HepG2 (cell line): Measurements from ENCODE around the gene SMIM22. TPM values are rescaled to one million over a fixed set of nuclear protein-coding genes. Genes with fewer than 3 reads are reported as not detected.

ENCODE experiments used
- ATAC-seq: fragments of 200-7000 bp; cut with Tn5 transposase; 3 replicates; pipeline ENCODE4 v1.9.1; 2020; ENCODE audit warnings: mild to moderate bottlenecking, moderate library complexity
- BruUV-seq: library from RNA; stranded (reverse); fragments of 400-500 nt; replicated peaks from 2 replicates; lab custom pipeline; 2021; lab: Mats Ljungman, UMichigan
- CTCF ChIA-PET: fragments of 300-600 bp; formaldehyde crosslinking; extraction: SDS; loops from one replicate; lab custom pipeline; 2021; ENCODE audit warnings: low total read pairs, inconsistent platforms, low intra/inter-chr PET ratio; lab: Yijun Ruan, JAX
- POLR2A ChIA-PET: fragments of 350-600 bp; sonication (Branson Sonifier 250); formaldehyde crosslinking; loops from one replicate; lab custom pipeline; 2020; ENCODE audit warnings: antibody characterized with exemption, inconsistent platforms; lab: Yijun Ruan, JAX
- DNase-seq: peaks from one replicate; pipeline ENCODE4 v3.0.0-alpha.2; 2015; ENCODE audit warnings: low spot score
- FAIRE-seq: peaks from 3 replicates; lab custom pipeline; 2011; peaks lifted over from hg19 to GRCh38; lab: Jason Lieb, UNC
- H2AFZ ChIP-seq: one replicate; pipeline ENCODE4 v1.6.1; 2011; ENCODE audit warnings: low read length, inconsistent platforms
- H3K27ac ChIP-seq: fragments of 300-600 bp; 3 replicates; pipeline ENCODE4 v1.8.0; 2011; ENCODE audit warnings: mixed run types, mild to moderate bottlenecking, mixed read lengths, low read length, inconsistent platforms; ENCODE audit not compliant: insufficient read depth; ENCODE audit errors: extremely low read length
- H3K27me3 ChIP-seq, 2 experiments: fragments of 200-600 bp in 1 of 2; 2 replicates in 1 of 2; 3 replicates in 1 of 2; pipeline versions ENCODE4 v1.6.0 to v1.8.0; 2011; ENCODE audit warnings: low read length in 2 of 2, mild to moderate bottlenecking in 2 of 2, moderate library complexity in 2 of 2, inconsistent platforms in 1 of 2; ENCODE audit not compliant: insufficient read depth in 2 of 2, control insufficient read depth in 1 of 2
- H3K36me3 ChIP-seq, 2 experiments: fragments of 200-600 bp in 1 of 2; replicated peaks in 1 of 2; 2 replicates in 1 of 2; 3 replicates in 1 of 2; pipeline versions ENCODE4 v1.5.1 to v1.8.0; 2011; ENCODE audit warnings: low read length in 2 of 2, inconsistent platforms in 1 of 2; ENCODE audit not compliant: insufficient read depth in 2 of 2, control insufficient read depth in 1 of 2
- H3K4me1 ChIP-seq: 2 replicates; pipeline ENCODE4 v1.5.1; 2012; ENCODE audit warnings: low read length, inconsistent platforms; ENCODE audit not compliant: insufficient read depth
- H3K4me2 ChIP-seq: 2 replicates; pipeline ENCODE4 v1.6.0; 2011; ENCODE audit warnings: low read depth, low read length, inconsistent platforms
- H3K4me3 ChIP-seq, 3 experiments: fragments of 200-600 bp in 1 of 3; sonication (generic), shearing (Covaris generic) in 1 of 3; replicated peaks in 1 of 3; 2 replicates each; pipeline ENCODE4 v1.5.1; 2011 to 2016; ENCODE audit warnings: low read length in 3 of 3, inconsistent platforms in 2 of 3, low read depth in 2 of 3, mild to moderate bottlenecking in 2 of 3, control low read depth in 1 of 3, mixed read lengths in 1 of 3; ENCODE audit not compliant: insufficient read depth in 1 of 3
- H3K79me2 ChIP-seq: one replicate; pipeline ENCODE4 v1.6.1; 2011; ENCODE audit warnings: low read length, inconsistent platforms; ENCODE audit not compliant: insufficient read depth
- H3K9ac ChIP-seq: 2 replicates; pipeline ENCODE4 v1.6.0; 2011; ENCODE audit warnings: mild to moderate bottlenecking, low read depth, low read length, inconsistent platforms; ENCODE audit not compliant: insufficient read depth
- H3K9me3 ChIP-seq: 2 replicates; pipeline ENCODE4 v1.5.1; 2012; ENCODE audit warnings: mild to moderate bottlenecking, low read length
- H4K20me1 ChIP-seq: 2 replicates; pipeline ENCODE4 v1.6.0; 2011; ENCODE audit warnings: inconsistent platforms, mild to moderate bottlenecking, low read length, moderate library complexity; ENCODE audit not compliant: insufficient read depth
- ATF7 ChIP-seq, 2 experiments: fragments of 450-650 bp in 1 of 2; sonication (generic) in 1 of 2; formaldehyde crosslinking in 1 of 2; IDR thresholded peaks; 2 replicates each; pipeline versions ENCODE4 v1.4.0 to v1.6.1; 2016 to 2020; ENCODE audit warnings: antibody characterized with exemption in 1 of 2, mild to moderate bottlenecking in 1 of 2, missing genetic modification reagents in 1 of 2
- CHD4 ChIP-seq: fragments of 200-600 bp; sonication (generic); IDR thresholded peaks from 2 replicates; pipeline ENCODE4 v1.7.0; 2017; ENCODE audit warnings: mild to moderate bottlenecking, low read length, borderline replicate concordance
- FOXA1 ChIP-seq, 2 experiments: fragments of 450-650 bp in 1 of 2; sonication (generic) in 1 of 2; formaldehyde crosslinking in 1 of 2; IDR thresholded peaks; 2 replicates each; pipeline versions ENCODE4 v1.4.0 to v1.6.1; 2016 to 2020; ENCODE audit warnings: missing genetic modification reagents in 1 of 2
- GMEB1 ChIP-seq: sonication (generic); formaldehyde crosslinking; IDR thresholded peaks from 2 replicates; pipeline ENCODE4 v1.5.1; 2020; ENCODE audit warnings: missing genetic modification reagents, mild to moderate bottlenecking, borderline replicate concordance
- IRF1 ChIP-seq: sonication (generic); formaldehyde crosslinking; IDR thresholded peaks from 2 replicates; pipeline ENCODE4 v1.4.0; 2020; ENCODE audit warnings: low read depth, mild to moderate bottlenecking, missing genetic modification reagents
- MED1 ChIP-seq: sonication (generic); formaldehyde crosslinking; IDR thresholded peaks from 2 replicates; pipeline ENCODE4 v1.4.0; 2020; ENCODE audit warnings: missing genetic modification reagents
- PAF1 ChIP-seq: IDR thresholded peaks from 2 replicates; pipeline ENCODE4 v1.6.1; 2016; ENCODE audit warnings: missing genetic modification reagents, missing compliant biosample characterization
- PRDM4 ChIP-seq: sonication (generic); formaldehyde crosslinking; IDR thresholded peaks from 2 replicates; pipeline ENCODE4 v1.9.0; 2021; ENCODE audit warnings: missing genetic modification reagents, borderline replicate concordance
- RNF2 ChIP-seq: fragments of 450-650 bp; conservative IDR thresholded peaks from 2 replicates; pipeline ENCODE4 v1.6.1; 2016; ENCODE audit warnings: low read depth
- SNAPC5 ChIP-seq: sonication (generic); formaldehyde crosslinking; IDR thresholded peaks from 2 replicates; pipeline ENCODE4 v1.8.1; 2023; ENCODE audit warnings: mild to moderate bottlenecking, missing genetic modification reagents, borderline replicate concordance
- TBX3 ChIP-seq: fragments of 450-650 bp; IDR thresholded peaks from 2 replicates; pipeline ENCODE4 v1.6.1; 2017; ENCODE audit warnings: antibody characterized with exemption, mild to moderate bottlenecking, inconsistent platforms, borderline replicate concordance
- THAP9 ChIP-seq: sonication (generic); formaldehyde crosslinking; IDR thresholded peaks from 2 replicates; pipeline ENCODE4; 2020; ENCODE audit warnings: missing genetic modification reagents, mild to moderate bottlenecking, borderline replicate concordance
- ZNF180 ChIP-seq: sonication (generic); formaldehyde crosslinking; IDR thresholded peaks from 2 replicates; pipeline ENCODE4 v1.4.0; 2020; ENCODE audit warnings: low read depth, missing genetic modification reagents, borderline replicate concordance
- ZNF543 ChIP-seq: sonication (generic); formaldehyde crosslinking; IDR thresholded peaks from 2 replicates; pipeline ENCODE4 v1.4.0; 2020; ENCODE audit warnings: mild to moderate bottlenecking, missing genetic modification reagents
- ZNF563 ChIP-seq: sonication (generic); formaldehyde crosslinking; IDR thresholded peaks from 2 replicates; pipeline ENCODE4 v1.8.0; 2022; ENCODE audit warnings: mild to moderate bottlenecking, moderate library complexity, missing genetic modification reagents
- ZNF776 ChIP-seq: sonication (generic); formaldehyde crosslinking; IDR thresholded peaks from 2 replicates; pipeline ENCODE4 v1.4.0; 2020; ENCODE audit warnings: mild to moderate bottlenecking, missing genetic modification reagents
- ZSCAN12 ChIP-seq: sonication (generic); formaldehyde crosslinking; IDR thresholded peaks from 2 replicates; pipeline ENCODE4 v1.9.0; 2021; ENCODE audit warnings: mild to moderate bottlenecking, missing genetic modification reagents
- WGBS: methylation state at CpG from one replicate; pipeline ENCODE4 v1.1.6; 2017; ENCODE audit warnings: low lambda C conversion rate; 5-methylcytosine and 5-hydroxymethylcytosine counted together
- in situ Hi-C: cut with HindIII; loops from 2 replicates; pipeline ENCODE4 v1.10.0; 2017; ENCODE audit warnings: low pct_unique_long_range_greater_than_20kb; ENCODE audit not compliant: extremely low pct_ligation_motif_present
- intact Hi-C: fragments of 100-400 bp; cut with micrococcal nuclease; formaldehyde crosslinking; loops from one replicate; pipeline ENCODE4 v1.10.0; 2022; ENCODE audit not compliant: unreplicated experiment
- polyA plus RNA-seq, 8 experiments: library from polyadenylated mRNA; depleted of rRNA in 3 of 8; stranded (reverse) in 7 of 8; unstranded in 1 of 8; fragments of >200 nt; fragmentation: Illumina TruSeq in 4 of 8; extraction: Trizol in 4 of 8; gene quantifications; 2 replicates each; pipeline versions ENCODE4 v1.2.1 to v1.2.3, GENCODE V29; 2011 to 2016; ENCODE audit warnings: low read depth in 4 of 8, missing spikeins in 1 of 8, mixed read lengths in 1 of 8; ENCODE audit not compliant: insufficient read depth in 1 of 8
- total RNA-seq, 5 experiments: library from RNA; depleted of rRNA; stranded (reverse); fragments of >200 nt; fragmentation: Illumina TruSeq; extraction: Trizol; gene quantifications; 2 replicates each; pipeline ENCODE4 v1.2.3, GENCODE V29; 2016; ENCODE audit warnings: low read depth in 1 of 5

Gene SMIM22
- total and polyA plus RNA-seq, 2 of the 13 experiments (the other 11 are each of a cell fraction or from before 2014, with no cell fraction given), result not detected

- in situ Hi-C loops, result no loop called here
- Histone ChIP-seq H3K27ac (no peak overlapping the region), H3K9me3 (no peaks in the 10 kb centered on the region), H3K36me3 (peaks cover 26 to 81% of the 10 kb centered on the region in 2 experiments), H3K4me2 (no peak overlapping the region), H3K79me2 (peaks cover 8% of the 10 kb centered on the region), H3K4me3 (no peak overlapping the region), H3K27me3 (no peaks in the 10 kb centered on the region), H3K9ac (no peak overlapping the region), H2AFZ (no peak overlapping the region), H3K4me1 (no peaks in the 10 kb centered on the region), H4K20me1 (no peaks in the 10 kb centered on the region)
- ChIA-PET POLR2A (no interaction called here), CTCF (no interaction called here)
- intact Hi-C loops, result no loop called here
- ATAC-seq (no peak), FAIRE-seq (no peak), DNase-seq (no peak)
- no TSS peak for BruUV-seq
- 100% methylated on average over 1 of the region's 1 CpG for WGBS
- TF ChIP-seq MED1, result no peak
- no peak for TF ChIP-seq TBX3
- no peak for TF ChIP-seq ZSCAN12 (CRISPR knock-in tag)
- no peak for TF ChIP-seq ZNF563 (CRISPR knock-in tag)
- TF ChIP-seq RNF2, result no peak
- TF ChIP-seq ZNF180 (CRISPR knock-in tag), result no peak
- TF ChIP-seq GMEB1, result no peak
- TF ChIP-seq PAF1 (CRISPR knock-in tag), result no peak
- TF ChIP-seq SNAPC5, result no peak
- no peak for TF ChIP-seq FOXA1 (IDR thresholded peaks at IDR 0.05)
- TF ChIP-seq FOXA1 (CRISPR knock-in tag; IDR thresholded peaks at IDR 0.05), result no peak
- TF ChIP-seq IRF1 (CRISPR knock-in tag), result no peak
- TF ChIP-seq PRDM4 (CRISPR knock-in tag), result no peak
- TF ChIP-seq ZNF543 (CRISPR knock-in tag), result no peak
- no peak for TF ChIP-seq ZNF776 (CRISPR knock-in tag)
- TF ChIP-seq CHD4, result no peak
- no peak for TF ChIP-seq THAP9
- no peak for TF ChIP-seq ATF7 (IDR thresholded peaks at IDR 0.05)
- TF ChIP-seq ATF7 (CRISPR knock-in tag; IDR thresholded peaks at IDR 0.05), result no peak
These were observed 38.4 kb downstream of the SMIM22 start for GRCh38 chr16:4833584-4833983.
